ENCODE measurements around the gene MND1. TPM values are rescaled to one million over a fixed set of nuclear protein-coding genes. Genes with fewer than 3 reads are reported as not detected.

The MND1 gene
- total and polyA plus RNA-seq, 7 donors, result 0.12 to 1.4 (median 0.40) TPM; not detected in 3

- no peak for ATAC-seq
- intact Hi-C loops (cut with DNase I), result no loop called here
- 92 to 96% (median 93%) methylated on average over 7 of the region's 7 CpGs for WGBS, 3 donors
Observed at GRCh38 chr4:153418121-153418520, 73.6 kb downstream of the MND1 start.

DNA sequence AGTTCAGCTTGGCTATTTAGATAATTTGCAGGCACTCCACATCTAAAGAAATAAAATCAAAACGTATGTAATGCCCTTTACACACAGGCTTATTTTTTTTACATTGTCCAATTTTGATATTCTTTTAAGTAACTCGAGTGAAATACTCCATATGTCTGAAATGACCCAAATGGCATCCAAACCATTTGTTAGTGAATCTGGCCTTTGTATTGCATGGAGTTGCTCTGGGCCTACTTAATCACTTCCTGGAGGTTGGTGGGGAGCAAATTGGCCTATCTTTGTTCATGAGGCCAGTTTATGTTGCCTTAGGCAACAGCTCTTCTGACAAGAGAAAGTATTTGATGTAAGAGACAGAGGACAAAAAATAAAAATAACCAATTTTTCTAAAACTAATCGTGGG is 74.1 kb downstream of the MND1 start:
- ATAC-seq (no peak), DNase-seq (no peak)
- Histone ChIP-seq H3K27me3 (ENCODE audit: insufficient read depth in 3 of 3, low read length in 2 of 3) (no peaks in the 10 kb centered on the region), H3K4me1 (no peaks in the 10 kb centered on the region), H3K27ac (no peak overlapping the region), H3K36me3 (ENCODE audit: insufficient read depth in 1 of 2, low read depth in 1 of 2) (no peaks in the 10 kb centered on the region), H3K9me3 (no peaks in the 10 kb centered on the region), H3K4me3 (no peak overlapping the region)
- 65 to 67% (median 66%) methylated on average over 3 of the region's 3 CpGs for WGBS, 3 donors
- intact Hi-C loops (cut with DNase I), result no loop called here
- TF ChIP-seq, protein P1, sequence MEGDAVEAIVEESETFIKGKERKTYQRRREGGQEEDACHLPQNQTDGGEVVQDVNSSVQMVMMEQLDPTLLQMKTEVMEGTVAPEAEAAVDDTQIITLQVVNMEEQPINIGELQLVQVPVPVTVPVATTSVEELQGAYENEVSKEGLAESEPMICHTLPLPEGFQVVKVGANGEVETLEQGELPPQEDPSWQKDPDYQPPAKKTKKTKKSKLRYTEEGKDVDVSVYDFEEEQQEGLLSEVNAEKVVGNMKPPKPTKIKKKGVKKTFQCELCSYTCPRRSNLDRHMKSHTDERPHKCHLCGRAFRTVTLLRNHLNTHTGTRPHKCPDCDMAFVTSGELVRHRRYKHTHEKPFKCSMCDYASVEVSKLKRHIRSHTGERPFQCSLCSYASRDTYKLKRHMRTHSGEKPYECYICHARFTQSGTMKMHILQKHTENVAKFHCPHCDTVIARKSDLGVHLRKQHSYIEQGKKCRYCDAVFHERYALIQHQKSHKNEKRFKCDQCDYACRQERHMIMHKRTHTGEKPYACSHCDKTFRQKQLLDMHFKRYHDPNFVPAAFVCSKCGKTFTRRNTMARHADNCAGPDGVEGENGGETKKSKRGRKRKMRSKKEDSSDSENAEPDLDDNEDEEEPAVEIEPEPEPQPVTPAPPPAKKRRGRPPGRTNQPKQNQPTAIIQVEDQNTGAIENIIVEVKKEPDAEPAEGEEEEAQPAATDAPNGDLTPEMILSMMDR (IDR thresholded peaks at IDR 0.05), result no peak

More at GRCh38 chr4:153418121-153418520, 73.6 kb downstream of the MND1 start:
- no peaks in the 10 kb centered on the region for H3K4me1 ChIP-seq
- DNase-seq, result no peak
- H3K36me3 ChIP-seq (ENCODE audit: insufficient read depth in 1 of 2, low read depth in 1 of 2), result no peaks in the 10 kb centered on the region
- TF ChIP-seq, protein P1 (IDR thresholded peaks at IDR 0.05), result no peak
- no peak overlapping the region for H3K4me3 ChIP-seq
- no peaks in the 10 kb centered on the region for H3K9me3 ChIP-seq
- no peaks in the 10 kb centered on the region for H3K27me3 ChIP-seq (ENCODE audit: insufficient read depth in 3 of 3, low read length in 2 of 3)
- no peak overlapping the region for H3K27ac ChIP-seq

DNA sequence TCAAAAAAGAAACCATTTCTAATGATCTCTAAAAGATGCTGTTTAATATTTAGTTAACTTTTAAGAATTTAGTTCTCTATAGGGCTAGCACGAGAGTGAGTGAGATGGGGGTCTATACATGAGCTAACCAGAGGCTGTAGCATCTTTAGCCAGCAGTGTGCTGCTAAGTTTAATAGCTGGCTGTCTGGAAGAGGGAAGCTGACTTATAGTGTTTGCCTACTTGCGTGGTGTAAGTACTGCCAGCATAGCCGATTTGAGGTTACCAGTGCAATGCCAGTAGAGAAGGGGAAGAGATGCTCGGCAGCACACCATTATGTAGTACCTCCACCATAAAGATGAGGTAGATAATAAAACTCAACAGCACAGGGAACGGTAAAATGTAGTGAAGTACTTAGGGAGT is 74.5 kb downstream of the MND1 start:
- H3K9me3 ChIP-seq, result no peaks in the 10 kb centered on the region
- DNase-seq (no peak), ATAC-seq (no peak)
- no peak overlapping the region for H3K4me3 ChIP-seq
- H3K27me3 ChIP-seq (ENCODE audit: insufficient read depth in 3 of 3, low read length in 2 of 3), result no peaks in the 10 kb centered on the region
- TF ChIP-seq, protein P1 (IDR thresholded peaks at IDR 0.05), result no peak
- no peaks in the 10 kb centered on the region for H3K4me1 ChIP-seq
- intact Hi-C loops (cut with DNase I), result no loop called here
- 82 to 88% (median 84%) methylated on average over 5 of the region's 5 CpGs for WGBS, 3 donors
- H3K36me3 ChIP-seq (ENCODE audit: insufficient read depth in 1 of 2, low read depth in 1 of 2), result no peaks in the 10 kb centered on the region
- H3K27ac ChIP-seq, result no peak overlapping the region

DNA sequence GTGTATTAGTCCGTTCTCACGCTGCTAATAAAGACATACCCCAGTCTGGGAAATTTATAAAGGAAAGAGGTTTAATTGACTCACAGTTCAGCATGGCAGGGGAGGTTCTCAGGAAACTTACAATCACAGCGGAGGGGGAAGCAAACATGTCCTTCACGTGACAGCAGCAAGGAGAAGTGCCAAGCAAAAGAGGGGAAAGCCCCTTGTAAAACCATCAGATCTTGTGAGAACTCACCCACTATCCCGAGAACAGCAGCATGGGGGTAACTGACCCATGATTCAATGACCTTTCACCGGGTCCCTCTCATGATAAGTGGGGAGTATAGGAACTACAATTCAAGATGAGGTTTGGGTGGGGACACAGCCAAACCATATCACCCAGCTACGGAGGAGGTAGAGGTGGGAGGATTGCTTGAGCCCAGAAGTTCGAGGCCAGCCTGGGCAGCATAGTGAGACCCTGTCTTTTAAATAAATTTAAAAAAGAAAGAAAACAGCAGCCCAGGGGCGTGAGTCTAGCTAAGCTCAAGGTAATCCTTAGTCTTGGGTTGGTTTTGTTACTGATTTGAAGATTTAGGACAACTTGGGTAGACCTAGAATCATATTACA is 75.3 kb downstream of the MND1 start:
- DNase-seq, result no peak
- Histone ChIP-seq H3K4me3 (no peak overlapping the region), H3K4me1 (no peaks in the 10 kb centered on the region), H3K9me3 (no peaks in the 10 kb centered on the region), H3K36me3 (ENCODE audit: insufficient read depth in 1 of 2, low read depth in 1 of 2) (no peaks in the 10 kb centered on the region), H3K27ac (no peak overlapping the region), H3K27me3 (ENCODE audit: insufficient read depth in 3 of 3, low read length in 2 of 3) (no peaks in the 10 kb centered on the region)
- no peak for ATAC-seq
- WGBS, 3 donors, result 74 to 88% (median 88%) methylated on average over 9 of the region's 9 CpGs
- intact Hi-C loops (cut with DNase I), result no loop called here
- TF ChIP-seq, protein P1 (IDR thresholded peaks at IDR 0.05), result no peak

DNA sequence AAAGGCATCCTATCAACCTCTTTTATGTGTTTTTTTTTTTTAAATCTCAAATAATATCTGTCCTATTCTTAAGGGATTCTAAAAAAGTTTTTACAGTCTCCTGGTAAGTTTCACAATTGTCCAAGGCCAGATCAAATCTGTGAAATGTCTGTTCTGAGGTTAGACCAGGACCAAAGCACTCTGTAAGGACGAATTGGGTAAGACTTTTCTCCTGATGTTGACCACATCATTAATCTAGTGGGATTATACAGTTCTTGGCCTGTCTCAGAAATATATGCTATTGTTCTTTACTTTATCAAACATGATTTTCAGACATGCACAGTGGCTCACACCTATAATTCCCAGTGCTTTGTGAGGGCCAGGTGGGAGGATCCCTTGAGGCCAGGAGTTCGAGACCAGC is 75.9 kb downstream of the MND1 start:
- Histone ChIP-seq H3K27ac (no peak overlapping the region), H3K4me1 (no peaks in the 10 kb centered on the region), H3K36me3 (ENCODE audit: insufficient read depth in 1 of 2, low read depth in 1 of 2) (no peaks in the 10 kb centered on the region), H3K4me3 (no peak overlapping the region), H3K9me3 (no peaks in the 10 kb centered on the region), H3K27me3 (ENCODE audit: insufficient read depth in 3 of 3, low read length in 2 of 3) (no peaks in the 10 kb centered on the region)
- TF ChIP-seq, protein P1 (IDR thresholded peaks at IDR 0.05), result no peak
- DNase-seq (no peak), ATAC-seq (no peak)
- intact Hi-C loops (cut with DNase I), result no loop called here
- 94 to 96% (median 95%) methylated on average over 2 of the region's 2 CpGs for WGBS, 3 donors

Measured in psoas muscle (tissue), 8 donors.